Stimulated activated CD8-positive, alpha-beta memory T cell treated with anti-CD3 and anti-CD28 coated beads, Interleukin-4, amount 100 ng/mL, for 24 hours (primary cell): ENCODE measurements around the gene ZIC2.

Experiments
- DNase-seq: peaks from one replicate; pipeline ENCODE4 v3.0.0-alpha.2; 2020; ENCODE audit warnings: low read depth

Gene ZIC2

GRCh38 chr13:99974296-99974938 lies 7.2 kb upstream of the ZIC2 start:
- no peak for DNase-seq

- DNase-seq = no peak
These were observed 6.5 kb upstream of the ZIC2 start for GRCh38 chr13:99974939-99975561.

- DNase-seq = no peak
These were observed 6.0 kb upstream of the ZIC2 start for GRCh38 chr13:99975626-99976025.

GRCh38 chr13:99976575-99976974 lies 5.0 kb upstream of the ZIC2 start:
- DNase-seq = no peak

GRCh38 chr13:99977334-99977911 lies 4.2 kb upstream of the ZIC2 start:
- no peak for DNase-seq

GRCh38 chr13:99977912-99978798 lies 3.4 kb upstream of the ZIC2 start:
- no peak for DNase-seq

- no peak for DNase-seq
These were observed 2.7 kb upstream of the ZIC2 start for GRCh38 chr13:99978799-99979452.

- no peak for DNase-seq
These were observed 2.0 kb upstream of the ZIC2 start for GRCh38 chr13:99979453-99980200.

- DNase-seq = peak; percentile 43
These were observed 1.3 kb upstream of the ZIC2 start for GRCh38 chr13:99980201-99980823.

- DNase-seq = no peak
These were observed 505 bp upstream of the ZIC2 start for GRCh38 chr13:99980824-99981734.

GRCh38 chr13:99982036-99982730 lies 599 bp downstream of the ZIC2 start:
- DNase-seq = no peak

GRCh38 chr13:99982731-99983498 lies 1.3 kb downstream of the ZIC2 start:
- no peak for DNase-seq

GRCh38 chr13:99983499-99984401 lies 2.2 kb downstream of the ZIC2 start:
- DNase-seq = no peak

GRCh38 chr13:99984461-99985240 lies 3.1 kb downstream of the ZIC2 start:
- no peak for DNase-seq

- DNase-seq = no peak
These were observed 3.8 kb downstream of the ZIC2 start for GRCh38 chr13:99985241-99985874.

- DNase-seq = no peak
These were observed 4.4 kb downstream of the ZIC2 start for GRCh38 chr13:99985886-99986527.
